ENCODE data around the gene BMF. TPM values are rescaled to one million over a fixed set of nuclear protein-coding genes. Genes with fewer than 3 reads are reported as not detected.
A peak's percentile ranks its signal among the peaks of the same experiment; 100 is the strongest.

BMF gene
- total and polyA plus RNA-seq, 9 donors = 7.5 to 15.3 (median 12.0) TPM

DNA sequence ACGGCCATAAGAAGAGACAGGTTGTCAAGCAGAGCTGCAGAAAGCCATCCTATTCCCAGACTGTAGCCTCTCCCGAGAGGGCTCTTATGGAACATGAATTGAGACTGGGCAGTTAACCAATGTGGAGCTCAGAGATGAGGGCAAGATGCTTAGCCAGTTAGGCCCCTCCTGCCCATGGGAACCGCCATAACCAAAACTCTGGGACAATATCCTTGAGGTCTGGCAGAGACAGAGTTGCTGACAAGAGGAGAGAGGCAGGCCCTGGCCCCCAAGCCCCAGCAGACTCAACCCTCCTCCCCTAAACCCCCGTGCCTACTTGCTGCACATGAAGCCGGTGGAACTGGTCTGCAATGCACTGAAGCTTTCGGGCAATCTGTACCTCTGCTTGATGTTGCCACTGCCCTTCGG is 4.8 kb downstream of the BMF start:
- H3K4me1 ChIP-seq (ENCODE audit: control insufficient read depth, insufficient read depth, low read length) = peaks cover 92% of the 10 kb centered on the region
- DNase-seq = no peak
- H3K9me3 ChIP-seq (replicated peaks; ENCODE audit: control insufficient read depth, low read depth, low read length) = no peaks in the 10 kb centered on the region
- H3K4me3 ChIP-seq (ENCODE audit: low read length) = no peak overlapping the region
- peak overlapping the region; percentile 89 for H3K27ac ChIP-seq (ENCODE audit: low read length)
- peaks cover 2% of the 10 kb centered on the region for H3K27me3 ChIP-seq (ENCODE audit: control insufficient read depth, insufficient read depth, low read length)
- peaks cover 7% of the 10 kb centered on the region for H3K36me3 ChIP-seq (ENCODE audit: control insufficient read depth, insufficient read depth, low read length)
- 20% methylated on average over 5 of the region's 7 CpGs for WGBS (ENCODE audit: insufficient coverage)

DNA sequence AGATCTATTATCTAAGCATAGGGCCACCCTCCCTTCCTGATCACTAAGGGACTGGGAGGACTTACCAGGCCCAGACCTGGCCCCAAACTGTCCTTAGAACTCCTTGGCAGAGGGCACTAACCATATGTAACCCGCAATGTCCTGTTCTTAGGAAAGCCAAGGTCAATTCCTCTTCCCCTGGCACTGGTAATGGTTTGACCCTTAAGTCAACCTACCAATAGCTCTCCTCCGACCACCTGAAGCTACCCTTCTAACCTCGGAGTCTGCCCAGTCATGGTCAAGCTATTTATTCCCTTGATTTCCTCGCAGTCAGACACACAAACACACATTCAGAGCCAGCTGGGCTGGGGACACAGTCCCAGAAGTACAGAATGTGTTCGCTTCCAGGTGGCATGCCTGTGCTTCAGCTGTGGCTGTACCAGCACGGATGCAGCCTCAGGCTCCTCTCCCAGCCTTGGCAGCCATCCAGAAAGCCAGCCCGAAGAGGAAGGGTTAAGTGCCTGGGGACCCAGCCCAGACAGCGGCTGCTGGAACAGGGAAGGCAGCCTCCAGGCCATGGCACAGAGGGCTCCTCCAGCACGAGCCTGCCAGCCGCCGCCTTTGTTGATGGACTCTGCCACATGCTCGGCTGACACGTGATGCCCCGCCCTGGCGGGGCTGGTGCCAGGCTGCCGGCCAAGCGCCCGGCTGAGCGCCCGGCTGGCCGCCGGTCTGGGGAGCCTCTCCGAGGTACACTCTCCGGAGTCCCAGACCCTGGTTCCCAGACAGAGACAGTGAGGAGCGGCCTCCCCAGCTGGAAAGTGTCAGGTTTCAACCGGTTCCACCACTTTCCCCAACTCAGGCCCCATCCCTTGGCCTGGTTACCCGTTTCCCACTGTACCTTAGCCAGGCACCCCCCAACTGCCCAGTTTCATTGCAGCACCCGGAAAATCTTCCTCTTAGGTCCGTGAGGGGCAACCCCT is 5.5 kb downstream of the BMF start:
- WGBS (ENCODE audit: insufficient coverage) = 11% methylated on average over 29 of the region's 29 CpGs
- DNase-seq = peak; percentile 95
- Histone ChIP-seq H3K4me1 (ENCODE audit: control insufficient read depth, insufficient read depth, low read length) (peaks cover 96% of the 10 kb centered on the region), H3K36me3 (ENCODE audit: control insufficient read depth, insufficient read depth, low read length) (peaks cover 7% of the 10 kb centered on the region), H3K4me3 (ENCODE audit: low read length) (no peak overlapping the region), H3K27me3 (ENCODE audit: control insufficient read depth, insufficient read depth, low read length) (peaks cover 2% of the 10 kb centered on the region), H3K27ac (ENCODE audit: low read length) (peak overlapping the region; percentile 92), H3K9me3 (replicated peaks; ENCODE audit: control insufficient read depth, low read depth, low read length) (no peaks in the 10 kb centered on the region)

DNA sequence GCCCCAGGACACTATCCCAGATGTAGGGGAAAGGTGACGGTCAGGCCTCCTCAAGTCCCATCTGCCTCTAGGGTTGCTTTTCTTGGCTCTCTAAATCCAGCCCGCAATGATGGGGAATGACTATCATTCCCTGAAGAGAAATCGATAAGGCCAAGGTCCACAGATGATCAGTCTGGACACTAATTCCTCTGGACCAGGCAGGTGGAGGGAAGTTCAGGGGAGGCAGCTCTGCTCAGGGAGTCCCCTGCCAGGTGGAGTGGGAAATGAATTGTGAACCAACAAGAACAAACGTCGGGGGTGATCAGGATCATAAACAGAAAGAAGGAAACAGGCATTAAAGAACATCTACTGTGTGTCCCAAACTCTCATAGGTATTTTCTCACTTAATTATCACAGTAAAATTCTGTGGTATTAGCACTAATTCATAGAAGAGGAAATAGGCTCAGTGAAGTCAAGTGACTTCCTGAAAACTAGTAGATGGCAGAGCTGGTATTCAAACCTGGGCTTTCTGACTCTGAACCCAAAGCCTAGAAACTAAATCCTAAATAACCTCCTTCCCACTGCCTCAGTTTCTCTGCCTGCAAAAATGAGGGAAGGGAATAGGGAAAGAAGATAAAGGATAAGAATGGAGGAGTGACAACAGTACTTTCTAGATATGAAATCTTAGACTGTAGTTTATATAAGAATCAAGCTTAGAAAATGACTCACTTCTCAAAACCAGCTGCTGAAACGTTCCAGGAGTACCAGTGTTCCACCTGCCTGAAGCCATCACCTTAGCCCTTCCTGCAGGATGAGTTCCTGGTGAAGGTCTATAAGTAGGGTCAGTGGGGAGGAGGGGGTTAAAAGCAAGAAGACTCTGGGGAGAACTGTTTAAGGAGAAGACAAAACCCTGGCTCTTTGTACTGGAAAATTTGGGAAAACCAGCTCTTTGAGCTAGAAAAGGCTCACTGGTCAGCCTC is 7.5 kb downstream of the BMF start:
- Histone ChIP-seq H3K4me3 (ENCODE audit: low read length) (no peak overlapping the region), H3K9me3 (replicated peaks; ENCODE audit: control insufficient read depth, low read depth, low read length) (no peaks in the 10 kb centered on the region), H3K4me1 (ENCODE audit: control insufficient read depth, insufficient read depth, low read length) (peaks cover 92% of the 10 kb centered on the region), H3K27me3 (ENCODE audit: control insufficient read depth, insufficient read depth, low read length) (peaks cover 2% of the 10 kb centered on the region), H3K27ac (ENCODE audit: low read length) (peak overlapping the region; percentile 44), H3K36me3 (ENCODE audit: control insufficient read depth, insufficient read depth, low read length) (peaks cover 7% of the 10 kb centered on the region)
- 69% methylated on average over 3 of the region's 6 CpGs for WGBS (ENCODE audit: insufficient coverage)
- DNase-seq = no peak

DNA sequence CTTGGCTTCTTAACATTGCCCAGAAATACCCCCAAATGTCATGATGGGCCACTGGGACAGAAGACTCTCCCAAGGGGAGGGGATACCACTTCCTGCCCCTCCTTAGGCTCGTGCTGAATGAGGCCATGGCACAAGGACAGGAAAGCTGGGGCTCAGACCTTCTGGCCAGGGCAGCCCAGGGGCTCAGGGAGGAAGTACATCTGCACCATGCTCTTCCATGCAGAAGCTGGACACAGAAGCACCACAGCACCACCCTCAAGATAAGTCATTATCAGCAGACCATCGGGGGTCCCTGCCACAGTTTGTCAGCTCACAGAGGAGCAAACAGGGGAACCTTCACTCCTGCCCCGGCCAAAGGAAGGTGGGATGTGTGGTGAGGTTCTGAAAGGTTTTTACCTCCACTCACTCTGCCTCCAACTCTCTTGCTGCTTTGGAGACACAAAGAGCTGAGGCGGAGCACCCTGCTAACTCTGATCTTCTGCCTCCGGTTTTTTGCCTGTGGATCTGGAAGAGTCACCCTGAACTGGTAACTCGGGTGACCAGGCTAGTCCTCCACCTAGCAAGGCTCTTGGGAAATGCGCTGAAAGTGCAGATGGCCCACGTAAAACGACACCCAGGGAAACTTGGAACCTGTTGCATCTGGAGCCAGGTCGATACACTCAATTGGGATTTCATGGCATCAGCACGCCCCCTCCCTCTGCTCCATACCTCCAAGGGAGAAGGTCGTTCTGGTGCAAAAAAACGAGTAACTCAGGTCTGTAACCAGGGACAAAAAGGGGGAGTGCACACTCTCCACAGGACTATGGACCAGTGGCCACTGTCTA is 8.3 kb downstream of the BMF start:
- Histone ChIP-seq H3K4me1 (ENCODE audit: control insufficient read depth, insufficient read depth, low read length) (peaks cover 87% of the 10 kb centered on the region), H3K27ac (ENCODE audit: low read length) (no peak overlapping the region), H3K36me3 (ENCODE audit: control insufficient read depth, insufficient read depth, low read length) (no peaks in the 10 kb centered on the region), H3K4me3 (ENCODE audit: low read length) (no peak overlapping the region), H3K27me3 (ENCODE audit: control insufficient read depth, insufficient read depth, low read length) (peaks cover 2% of the 10 kb centered on the region), H3K9me3 (replicated peaks; ENCODE audit: control insufficient read depth, low read depth, low read length) (no peaks in the 10 kb centered on the region)
- no peak for DNase-seq
- 69% methylated on average over 10 of the region's 13 CpGs for WGBS (ENCODE audit: insufficient coverage)

DNA sequence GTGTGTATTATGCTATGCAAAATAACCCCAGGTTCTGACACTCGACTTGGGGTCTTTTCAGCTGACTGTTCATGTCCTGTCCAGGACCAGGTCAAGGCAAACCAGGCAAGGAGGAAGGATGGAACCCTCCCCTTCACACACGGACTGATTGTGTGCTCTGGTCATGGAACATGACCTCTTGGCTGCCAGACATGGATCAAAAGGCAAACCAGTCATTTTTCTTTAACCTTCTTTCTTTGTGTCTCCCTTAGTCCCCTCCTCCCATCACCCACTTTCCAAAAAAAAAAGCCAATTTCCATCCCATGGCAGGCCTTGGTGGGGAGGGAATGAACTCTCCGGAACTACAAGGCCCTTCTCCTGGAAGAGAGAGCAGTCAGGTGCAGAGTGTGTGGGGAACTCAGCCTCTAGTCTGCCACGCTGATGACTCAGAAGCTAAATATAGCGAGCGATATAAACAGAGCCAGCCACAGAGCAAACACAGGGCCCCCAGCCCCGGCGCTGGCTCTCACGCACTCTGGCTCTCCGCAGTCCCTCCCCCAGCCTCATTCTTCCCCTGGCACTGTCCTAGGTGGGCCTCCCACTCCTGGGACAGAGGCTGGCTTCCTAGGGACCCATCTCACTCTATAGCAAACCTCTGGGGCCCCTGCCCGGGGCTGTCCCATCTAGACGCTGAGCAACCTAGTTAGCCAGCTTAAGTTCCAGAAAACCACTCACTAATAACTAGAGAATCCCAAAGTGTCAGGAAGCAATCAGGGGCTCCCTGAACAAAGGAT is 10.0 kb downstream of the BMF start:
- DNase-seq = peak; percentile 98
- Histone ChIP-seq H3K9me3 (replicated peaks; ENCODE audit: control insufficient read depth, low read depth, low read length) (no peaks in the 10 kb centered on the region), H3K4me1 (ENCODE audit: control insufficient read depth, insufficient read depth, low read length) (peaks cover 74% of the 10 kb centered on the region), H3K4me3 (ENCODE audit: low read length) (no peak overlapping the region), H3K36me3 (ENCODE audit: control insufficient read depth, insufficient read depth, low read length) (no peaks in the 10 kb centered on the region), H3K27me3 (ENCODE audit: control insufficient read depth, insufficient read depth, low read length) (peaks cover 2% of the 10 kb centered on the region), H3K27ac (ENCODE audit: low read length) (peak overlapping the region; percentile 96)
- WGBS (ENCODE audit: insufficient coverage) = 0% methylated on average over 7 of the region's 12 CpGs

DNA sequence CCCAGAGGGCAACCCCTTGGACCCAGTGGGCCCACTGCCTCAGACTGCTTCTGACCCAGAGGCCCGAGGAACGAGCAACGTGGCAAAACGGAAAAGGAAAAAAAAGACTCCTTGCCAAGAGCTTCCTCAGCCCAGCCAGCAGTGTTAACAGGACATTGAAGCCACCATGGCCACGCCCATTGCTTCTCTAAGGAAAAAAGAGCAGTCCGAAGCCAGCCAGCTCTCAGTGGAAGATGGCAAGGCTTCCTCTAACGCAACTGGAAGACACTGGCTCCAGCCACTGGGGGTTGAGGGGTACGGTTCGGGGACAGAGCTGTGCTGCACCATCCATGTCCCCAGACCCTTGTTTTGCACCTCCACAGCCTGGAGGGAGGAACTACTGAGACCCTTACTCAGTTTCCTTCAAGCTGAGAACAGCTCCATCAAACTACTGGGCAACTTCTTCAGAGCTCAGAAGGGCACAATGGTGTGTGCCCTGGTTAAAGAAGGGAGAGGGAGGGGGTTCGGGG is 10.7 kb downstream of the BMF start:
- Histone ChIP-seq H3K4me3 (ENCODE audit: low read length) (no peak overlapping the region), H3K36me3 (ENCODE audit: control insufficient read depth, insufficient read depth, low read length) (no peaks in the 10 kb centered on the region), H3K27ac (ENCODE audit: low read length) (peak overlapping the region; percentile 96), H3K9me3 (replicated peaks; ENCODE audit: control insufficient read depth, low read depth, low read length) (no peaks in the 10 kb centered on the region), H3K27me3 (ENCODE audit: control insufficient read depth, insufficient read depth, low read length) (peaks cover 2% of the 10 kb centered on the region), H3K4me1 (ENCODE audit: control insufficient read depth, insufficient read depth, low read length) (peaks cover 74% of the 10 kb centered on the region)
- 19% methylated on average over 7 of the region's 10 CpGs for WGBS (ENCODE audit: insufficient coverage)
- peak; percentile 78 for DNase-seq

DNA sequence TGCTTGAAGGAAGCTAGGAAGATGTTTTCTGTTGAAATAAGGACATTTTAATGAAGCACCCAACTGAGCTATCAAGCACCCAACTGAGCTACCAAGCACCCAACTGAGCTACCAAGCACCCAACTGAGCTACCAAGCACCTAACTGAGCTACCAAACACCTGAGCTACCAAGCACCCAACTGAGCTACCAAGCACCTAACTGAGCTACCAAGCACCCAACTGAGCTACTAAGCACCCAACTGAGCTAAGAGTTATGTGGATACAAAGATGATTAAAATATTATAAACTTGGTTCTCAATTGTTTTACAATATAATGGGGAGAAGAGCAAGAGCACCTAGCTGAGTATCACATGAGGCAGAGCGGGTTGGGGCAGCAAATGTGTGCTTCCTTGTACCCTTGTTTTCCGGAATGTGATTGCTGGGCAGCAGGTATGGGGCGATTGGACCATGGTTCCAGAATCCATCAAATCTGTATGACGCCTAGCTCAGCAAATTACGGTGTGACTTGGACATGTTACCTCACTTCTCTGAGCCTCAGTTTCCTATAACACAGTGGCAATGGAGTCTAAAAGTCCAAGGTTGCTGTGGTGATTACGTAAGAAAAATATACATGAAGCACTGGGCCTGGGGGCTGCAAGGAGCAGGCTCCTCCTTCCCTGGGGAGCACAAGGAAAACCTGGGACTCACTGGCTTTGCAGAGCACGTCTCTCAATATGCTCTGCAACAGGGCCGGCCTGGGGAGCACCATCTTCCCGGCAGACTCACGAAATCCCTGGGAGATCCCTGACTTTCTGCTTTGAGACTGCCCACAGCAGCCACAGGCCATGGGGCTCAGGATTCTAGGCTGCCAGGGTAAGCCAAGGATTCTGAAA is 11.3 kb downstream of the BMF start:
- DNase-seq = no peak
- Histone ChIP-seq H3K27me3 (ENCODE audit: control insufficient read depth, insufficient read depth, low read length) (peaks cover 2% of the 10 kb centered on the region), H3K9me3 (replicated peaks; ENCODE audit: control insufficient read depth, low read depth, low read length) (no peaks in the 10 kb centered on the region), H3K4me1 (ENCODE audit: control insufficient read depth, insufficient read depth, low read length) (peaks cover 74% of the 10 kb centered on the region), H3K27ac (ENCODE audit: low read length) (peak overlapping the region; percentile 96), H3K36me3 (ENCODE audit: control insufficient read depth, insufficient read depth, low read length) (no peaks in the 10 kb centered on the region), H3K4me3 (ENCODE audit: low read length) (no peak overlapping the region)
- 82% methylated on average over 7 of the region's 10 CpGs for WGBS (ENCODE audit: insufficient coverage)

DNA sequence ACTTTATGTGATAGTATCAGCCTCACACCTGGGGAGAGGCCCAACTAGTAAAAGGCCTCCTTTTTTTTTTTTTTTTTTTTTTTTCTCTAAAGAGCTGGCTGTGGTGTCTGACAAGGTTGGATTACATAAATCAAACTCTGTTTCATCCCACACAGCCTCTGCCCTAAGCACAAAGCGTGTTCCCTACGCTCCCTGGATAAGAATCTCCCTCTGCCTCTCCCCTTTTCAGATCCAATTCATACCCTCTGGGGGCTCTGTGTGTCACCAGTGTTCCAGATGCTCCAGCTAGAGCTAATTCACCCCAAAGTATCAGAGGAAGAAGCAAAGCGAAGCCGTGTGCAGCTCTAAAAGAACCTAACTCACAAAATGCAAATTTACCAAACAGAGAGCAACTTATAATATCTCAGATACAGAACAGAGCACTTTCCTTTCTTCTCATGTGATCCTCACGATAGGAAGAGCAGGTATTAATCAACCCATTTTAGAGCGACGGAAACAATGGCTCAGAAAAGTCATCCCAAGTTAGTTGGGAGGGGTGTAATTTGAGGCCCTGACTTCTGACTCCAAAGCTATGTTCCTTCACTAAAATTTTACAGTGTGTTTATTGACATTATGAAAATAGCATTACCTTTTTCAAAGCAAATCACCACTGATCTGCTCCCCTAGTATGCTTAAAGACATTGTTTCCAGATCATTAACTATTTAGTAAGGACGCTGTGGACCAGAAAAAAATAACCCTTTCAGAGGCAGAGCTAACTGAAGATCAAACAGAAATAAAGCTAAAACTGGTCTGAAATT is 12.4 kb downstream of the BMF start:
- H3K27me3 ChIP-seq (ENCODE audit: control insufficient read depth, insufficient read depth, low read length) = peaks cover 2% of the 10 kb centered on the region
- H3K4me1 ChIP-seq (ENCODE audit: control insufficient read depth, insufficient read depth, low read length) = peaks cover 75% of the 10 kb centered on the region
- peak; percentile 49 for DNase-seq
- H3K36me3 ChIP-seq (ENCODE audit: control insufficient read depth, insufficient read depth, low read length) = no peaks in the 10 kb centered on the region
- H3K4me3 ChIP-seq (ENCODE audit: low read length) = no peak overlapping the region
- no peaks in the 10 kb centered on the region for H3K9me3 ChIP-seq (replicated peaks; ENCODE audit: control insufficient read depth, low read depth, low read length)
- H3K27ac ChIP-seq (ENCODE audit: low read length) = no peak overlapping the region
- 72% methylated on average over 3 of the region's 8 CpGs for WGBS (ENCODE audit: insufficient coverage)

Data from muscle of leg (tissue), 11 donors.